ENCODE data around the gene PTH1R. TPM values are rescaled to one million over a fixed set of nuclear protein-coding genes. Genes with fewer than 3 reads are reported as not detected.

Gene PTH1R
- total RNA-seq, 1 experiment from 2014 or later: 0.32 TPM

- Histone ChIP-seq H3K4me2 (ENCODE audit: low read length) (no peak overlapping the region), H3K9me2 (ENCODE audit: insufficient read depth) (no peaks in the 10 kb centered on the region), H3K36me3 (ENCODE audit: control insufficient read depth in 1 of 2, insufficient read depth in 2 of 2, low read length in 2 of 2) (no peaks in the 10 kb centered on the region), H3K4me3 (replicated peaks in 1 of 2; ENCODE audit: low read depth in 1 of 2, low read length in 2 of 2) (no peak overlapping the region), H3K27me3 (ENCODE audit: insufficient read depth, low read length) (no peaks in the 10 kb centered on the region), H3K27ac (ENCODE audit: low read depth, low read length) (no peak overlapping the region), H3K9ac (ENCODE audit: low read length) (no peak overlapping the region), H3K9me3 (ENCODE audit: control insufficient read depth in 1 of 2, insufficient read depth in 1 of 2, low read depth in 1 of 2, low read length in 2 of 2) (peaks cover 7 to 11% of the 10 kb centered on the region in 2 experiments; a peak in 3 of 4 replicates), H3K79me2 (ENCODE audit: insufficient read depth, low read length) (no peaks in the 10 kb centered on the region), H4K20me1 (ENCODE audit: insufficient read depth) (no peaks in the 10 kb centered on the region), H3K4me1 (ENCODE audit: control insufficient read depth in 1 of 2, insufficient read depth in 2 of 2, low read length in 2 of 2) (no peaks in the 10 kb centered on the region), H2AFZ (ENCODE audit: low read depth, low read length, poor library complexity, severe bottlenecking) (no peak overlapping the region)
- no peak for TF ChIP-seq REST (IDR thresholded peaks at IDR 0.05; ENCODE audit: low read depth)
- TF ChIP-seq POLR2A (IDR thresholded peaks at IDR 0.05; ENCODE audit: borderline replicate concordance, extremely low read depth, insufficient read depth, insufficient read length): no peak
- TF ChIP-seq CTCF (IDR thresholded peaks at IDR 0.05 in 2 of 3, conservative IDR thresholded peaks at IDR 0.05 in 1 of 3; ENCODE audit: borderline replicate concordance in 1 of 3, insufficient read depth in 1 of 3, low read depth in 2 of 3, low read length in 2 of 3): no peak
- no peak for TF ChIP-seq RAD21 (IDR thresholded peaks at IDR 0.05; ENCODE audit: low read depth)
- no peak for TF ChIP-seq FOSL1 (IDR thresholded peaks at IDR 0.05; ENCODE audit: low read depth)
- intact Hi-C loops (cut with micrococcal nuclease): no loop called here
- CTCF ChIA-PET: no interaction called here
- BruUV-seq (replicated peaks): no TSS peak
- DNase-seq (ENCODE audit: low read depth, low spot score): no peak
- ATAC-seq: no peak
- RAD21 ChIA-PET (ENCODE audit: low non-redundant PET in 1 of 2, low total read pairs in 2 of 2, uncharacterized antibody in 2 of 2, unreplicated experiment in 2 of 2): no interaction called here
- POLR2A ChIA-PET: no interaction called here
These were observed 32.6 kb upstream of the PTH1R start for GRCh38 chr3:46844881-46845312.

Data from HCT116 (cell line).